HFFc6 (cell line): Measurements from ENCODE around the gene SREK1IP1. TPM values are rescaled to one million over a fixed set of nuclear protein-coding genes. Genes with fewer than 3 reads are reported as not detected.

Experiments used
- DNase-seq: peaks from one replicate; pipeline ENCODE4 v3.0.0-alpha.2; 2018
- H3K27ac Mint-ChIP-seq: 2 replicates; pipeline ENCODE4 v1.8.0; 2020; ENCODE audit warnings: mild to moderate bottlenecking, mixed read lengths
- H3K27me3 Mint-ChIP-seq: 2 replicates; pipeline ENCODE4 v1.8.0; 2021; ENCODE audit warnings: mild to moderate bottlenecking, moderate library complexity, mixed read lengths; ENCODE audit not compliant: insufficient read depth
- H3K36me3 Mint-ChIP-seq: 2 replicates; pipeline ENCODE4 v1.8.0; 2021; ENCODE audit warnings: low read depth, mixed read lengths
- H3K4me1 Mint-ChIP-seq: 2 replicates; pipeline ENCODE4 v1.8.0; 2020; ENCODE audit warnings: low read depth, mixed read lengths
- H3K4me3 Mint-ChIP-seq: 2 replicates; pipeline ENCODE4 v1.8.0; 2020; ENCODE audit warnings: mild to moderate bottlenecking, moderate library complexity, mixed read lengths
- H3K9me3 Mint-ChIP-seq: 2 replicates; pipeline ENCODE4 v1.8.0; 2020; ENCODE audit warnings: mild to moderate bottlenecking, mixed read lengths
- total RNA-seq, 6 experiments: library from RNA; stranded (reverse); fragmentation: NEBNext Ultra II Directional; extraction: Animal tissue kit (Norgen Biotek cat#: 25700); gene quantifications; 2 replicates in 1 of 6; 3 replicates in 5 of 6; pipeline ENCODE4 v1.2.3, GENCODE V29; 2021
- TF ChIP-seq, protein P1 (sequence below): fragments of 200-600 bp; sonication (generic); IDR thresholded peaks from 2 replicates; pipeline ENCODE4 v1.5.0; 2021; ENCODE audit warnings: antibody characterized with exemption, mild to moderate bottlenecking

The SREK1IP1 gene
- total RNA-seq, 6 experiments from 2014 or later: 20.8 to 24.5 (median 22.6) TPM

GRCh38 chr5:64775291-64775690 lies 6.8 kb upstream of the SREK1IP1 start:
- Mint-ChIP-seq H3K36me3 (peaks cover 6% of the 10 kb centered on the region; the same call in 1 of the 2 replicates), H3K4me3 (no peak overlapping the region), H3K27me3 (no peaks in the 10 kb centered on the region; the same call in 1 of the 2 replicates), H3K27ac (no peak overlapping the region), H3K4me1 (peaks cover 17% of the 10 kb centered on the region), H3K9me3 (no peaks in the 10 kb centered on the region)
- no peak for DNase-seq
- TF ChIP-seq, protein P1, sequence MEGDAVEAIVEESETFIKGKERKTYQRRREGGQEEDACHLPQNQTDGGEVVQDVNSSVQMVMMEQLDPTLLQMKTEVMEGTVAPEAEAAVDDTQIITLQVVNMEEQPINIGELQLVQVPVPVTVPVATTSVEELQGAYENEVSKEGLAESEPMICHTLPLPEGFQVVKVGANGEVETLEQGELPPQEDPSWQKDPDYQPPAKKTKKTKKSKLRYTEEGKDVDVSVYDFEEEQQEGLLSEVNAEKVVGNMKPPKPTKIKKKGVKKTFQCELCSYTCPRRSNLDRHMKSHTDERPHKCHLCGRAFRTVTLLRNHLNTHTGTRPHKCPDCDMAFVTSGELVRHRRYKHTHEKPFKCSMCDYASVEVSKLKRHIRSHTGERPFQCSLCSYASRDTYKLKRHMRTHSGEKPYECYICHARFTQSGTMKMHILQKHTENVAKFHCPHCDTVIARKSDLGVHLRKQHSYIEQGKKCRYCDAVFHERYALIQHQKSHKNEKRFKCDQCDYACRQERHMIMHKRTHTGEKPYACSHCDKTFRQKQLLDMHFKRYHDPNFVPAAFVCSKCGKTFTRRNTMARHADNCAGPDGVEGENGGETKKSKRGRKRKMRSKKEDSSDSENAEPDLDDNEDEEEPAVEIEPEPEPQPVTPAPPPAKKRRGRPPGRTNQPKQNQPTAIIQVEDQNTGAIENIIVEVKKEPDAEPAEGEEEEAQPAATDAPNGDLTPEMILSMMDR: no peak

- no peak overlapping the region for H3K4me3 Mint-ChIP-seq
- no peaks in the 10 kb centered on the region for H3K9me3 Mint-ChIP-seq
- peaks cover 28% of the 10 kb centered on the region for H3K4me1 Mint-ChIP-seq
- H3K36me3 Mint-ChIP-seq: no peaks in the 10 kb centered on the region
- DNase-seq: no peak
- TF ChIP-seq, protein P1: no peak
- no peaks in the 10 kb centered on the region for H3K27me3 Mint-ChIP-seq
- no peak overlapping the region for H3K27ac Mint-ChIP-seq
These were observed 5.0 kb upstream of the SREK1IP1 start for GRCh38 chr5:64773533-64773932.

- Mint-ChIP-seq H3K4me1 (peaks cover 37% of the 10 kb centered on the region), H3K4me3 (no peak overlapping the region), H3K9me3 (no peaks in the 10 kb centered on the region), H3K27me3 (no peaks in the 10 kb centered on the region; the same call in 1 of the 2 replicates), H3K27ac (no peak overlapping the region), H3K36me3 (peaks cover 6% of the 10 kb centered on the region)
- TF ChIP-seq, protein P1: no peak
- no peak for DNase-seq
These were observed 3.2 kb upstream of the SREK1IP1 start for GRCh38 chr5:64771736-64772135.

- no peak for DNase-seq
- Mint-ChIP-seq H3K9me3 (no peaks in the 10 kb centered on the region), H3K4me3 (peak overlapping the region; percentile 98), H3K27me3 (no peaks in the 10 kb centered on the region; the same call in 1 of the 2 replicates), H3K36me3 (peaks cover 6% of the 10 kb centered on the region), H3K4me1 (peaks cover 48% of the 10 kb centered on the region), H3K27ac (peak overlapping the region; percentile 97; the same call in 1 of the 2 replicates)
- TF ChIP-seq, protein P1: no peak
These were observed 1.4 kb upstream of the SREK1IP1 start for GRCh38 chr5:64769855-64770254.

- Mint-ChIP-seq H3K4me1 (peaks cover 42% of the 10 kb centered on the region), H3K9me3 (no peaks in the 10 kb centered on the region), H3K36me3 (peaks cover 6% of the 10 kb centered on the region), H3K4me3 (peak overlapping the region; percentile 98), H3K27me3 (no peaks in the 10 kb centered on the region; the same call in 1 of the 2 replicates), H3K27ac (peak overlapping the region; percentile 97)
- TF ChIP-seq, protein P1: no peak
- DNase-seq: no peak
These were observed 533 bp downstream of the SREK1IP1 start for GRCh38 chr5:64767959-64768357.
